Testis (tissue), 2 donors: Measurements from ENCODE around the gene KATNAL1.

Experiments used
- POLR2A ChIP-seq: fragments of 450-650 bp; IDR thresholded peaks from one replicate; pipeline ENCODE4 v1.6.1; 2017; ENCODE audit warnings: antibody characterized with exemption, mild to moderate bottlenecking, moderate library complexity
- TF ChIP-seq, protein P1 (sequence below), 3 experiments: fragments of 450-650 bp in 2 of 3; fragments of 200-600 bp in 1 of 3; sonication (generic) in 1 of 3; IDR thresholded peaks; one replicate each; pipeline ENCODE4 v1.5.1; 2016 to 2019; ENCODE audit warnings: antibody characterized with exemption in 3 of 3, mild to moderate bottlenecking in 2 of 3, moderate library complexity in 1 of 3

GRCh38 chr13:30192320-30193093 lies 114.8 kb downstream of the KATNAL1 start:
- TF ChIP-seq, protein P1, sequence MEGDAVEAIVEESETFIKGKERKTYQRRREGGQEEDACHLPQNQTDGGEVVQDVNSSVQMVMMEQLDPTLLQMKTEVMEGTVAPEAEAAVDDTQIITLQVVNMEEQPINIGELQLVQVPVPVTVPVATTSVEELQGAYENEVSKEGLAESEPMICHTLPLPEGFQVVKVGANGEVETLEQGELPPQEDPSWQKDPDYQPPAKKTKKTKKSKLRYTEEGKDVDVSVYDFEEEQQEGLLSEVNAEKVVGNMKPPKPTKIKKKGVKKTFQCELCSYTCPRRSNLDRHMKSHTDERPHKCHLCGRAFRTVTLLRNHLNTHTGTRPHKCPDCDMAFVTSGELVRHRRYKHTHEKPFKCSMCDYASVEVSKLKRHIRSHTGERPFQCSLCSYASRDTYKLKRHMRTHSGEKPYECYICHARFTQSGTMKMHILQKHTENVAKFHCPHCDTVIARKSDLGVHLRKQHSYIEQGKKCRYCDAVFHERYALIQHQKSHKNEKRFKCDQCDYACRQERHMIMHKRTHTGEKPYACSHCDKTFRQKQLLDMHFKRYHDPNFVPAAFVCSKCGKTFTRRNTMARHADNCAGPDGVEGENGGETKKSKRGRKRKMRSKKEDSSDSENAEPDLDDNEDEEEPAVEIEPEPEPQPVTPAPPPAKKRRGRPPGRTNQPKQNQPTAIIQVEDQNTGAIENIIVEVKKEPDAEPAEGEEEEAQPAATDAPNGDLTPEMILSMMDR (IDR thresholded peaks at IDR 0.05), result no peak
- TF ChIP-seq POLR2A, result no peak
